ACC112 (cell line): Measurements from ENCODE around the gene OSBPL2.

Source experiments
- H2AFZ ChIP-seq: fragments of 200-600 bp; sonication (generic); one replicate; pipeline ENCODE4 v1.6.0; 2017; ENCODE audit warnings: antibody characterized with exemption, low read length; ENCODE audit not compliant: unreplicated experiment
- H3K27ac ChIP-seq: fragments of 200-600 bp; sonication (generic); 2 replicates; pipeline ENCODE4 v1.5.1; 2014; ENCODE audit warnings: low read depth, mild to moderate bottlenecking, antibody characterized with exemption, low read length, moderate library complexity
- H3K27me3 ChIP-seq: fragments of 200-600 bp; sonication (generic); 2 replicates; pipeline ENCODE4 v1.6.1; 2014; ENCODE audit warnings: mild to moderate bottlenecking, antibody characterized with exemption, low read length, moderate library complexity, mixed read lengths; ENCODE audit not compliant: insufficient read depth
- H3K36me3 ChIP-seq: fragments of 200-600 bp; sonication (generic); 2 replicates; pipeline ENCODE4 v1.6.1; 2016; ENCODE audit warnings: mild to moderate bottlenecking, antibody characterized with exemption, low read length, moderate library complexity, mixed read lengths; ENCODE audit not compliant: insufficient read depth
- H3K4me1 ChIP-seq: fragments of 200-600 bp; sonication (generic); one replicate; pipeline ENCODE4 v1.6.1; 2016; ENCODE audit warnings: low read length, mixed read lengths; ENCODE audit not compliant: insufficient read depth, unreplicated experiment, control insufficient read depth
- H3K4me3 ChIP-seq: fragments of 200-600 bp; sonication (generic); 2 replicates; pipeline ENCODE4 v1.5.1; 2014; ENCODE audit warnings: mild to moderate bottlenecking, low read depth, low read length
- H3K79me2 ChIP-seq: fragments of 200-600 bp; sonication (generic); one replicate; pipeline ENCODE4 v1.6.0; 2016; ENCODE audit warnings: low read length; ENCODE audit not compliant: control insufficient read depth, unreplicated experiment, insufficient read depth

Gene OSBPL2

GRCh38 chr20:62336775-62337557 is 98.6 kb downstream of the OSBPL2 start:
- no peak overlapping the region for H3K27ac ChIP-seq
- no peaks in the 10 kb centered on the region for H3K27me3 ChIP-seq
- H2AFZ ChIP-seq = no peak overlapping the region
- no peak overlapping the region for H3K4me3 ChIP-seq
- H3K4me1 ChIP-seq = no peaks in the 10 kb centered on the region
- H3K36me3 ChIP-seq = peaks cover 9% of the 10 kb centered on the region
- no peaks in the 10 kb centered on the region for H3K79me2 ChIP-seq

GRCh38 chr20:62337558-62338293 is 99.4 kb downstream of the OSBPL2 start:
- no peaks in the 10 kb centered on the region for H3K4me1 ChIP-seq
- H3K4me3 ChIP-seq = no peak overlapping the region
- no peaks in the 10 kb centered on the region for H3K79me2 ChIP-seq
- peaks cover 9% of the 10 kb centered on the region for H3K36me3 ChIP-seq
- H2AFZ ChIP-seq = no peak overlapping the region
- no peaks in the 10 kb centered on the region for H3K27me3 ChIP-seq
- no peak overlapping the region for H3K27ac ChIP-seq

- no peak overlapping the region for H3K4me3 ChIP-seq
- H3K4me1 ChIP-seq = no peaks in the 10 kb centered on the region
- no peak overlapping the region for H3K27ac ChIP-seq
- H3K79me2 ChIP-seq = no peaks in the 10 kb centered on the region
- peaks cover 9% of the 10 kb centered on the region for H3K36me3 ChIP-seq
- H3K27me3 ChIP-seq = no peaks in the 10 kb centered on the region
- no peak overlapping the region for H2AFZ ChIP-seq
These were observed 99.9 kb downstream of the OSBPL2 start for GRCh38 chr20:62338294-62338620.

DNA sequence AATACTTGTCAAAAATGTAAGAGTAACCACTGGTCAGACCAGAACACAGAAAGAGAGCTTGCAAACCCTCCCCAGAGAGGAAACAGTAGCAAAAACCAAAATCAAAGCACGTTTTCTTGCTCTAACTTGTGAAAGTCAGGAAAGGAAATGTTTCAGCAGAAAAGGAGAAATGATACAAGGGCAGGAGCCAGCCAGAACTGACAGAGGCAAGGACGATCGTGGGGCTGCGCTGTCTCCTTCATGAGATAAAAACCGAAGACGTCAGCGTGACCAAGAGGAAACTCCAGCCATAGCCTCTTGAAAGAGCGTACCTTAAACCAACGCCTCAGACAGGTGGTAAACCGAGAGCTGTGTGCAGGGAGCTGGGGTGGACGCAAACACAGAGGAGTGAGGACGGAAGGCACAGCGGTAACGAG is 101.3 kb downstream of the OSBPL2 start:
- Histone ChIP-seq H3K27me3 (no peaks in the 10 kb centered on the region), H3K36me3 (peaks cover 9% of the 10 kb centered on the region), H3K4me1 (no peaks in the 10 kb centered on the region), H3K27ac (no peak overlapping the region), H3K4me3 (no peak overlapping the region), H2AFZ (no peak overlapping the region), H3K79me2 (no peaks in the 10 kb centered on the region)

- H2AFZ ChIP-seq = no peak overlapping the region
- H3K27ac ChIP-seq = no peak overlapping the region
- no peaks in the 10 kb centered on the region for H3K79me2 ChIP-seq
- peaks cover 9% of the 10 kb centered on the region for H3K36me3 ChIP-seq
- no peaks in the 10 kb centered on the region for H3K27me3 ChIP-seq
- no peaks in the 10 kb centered on the region for H3K4me1 ChIP-seq
- H3K4me3 ChIP-seq = no peak overlapping the region
These were observed 104.6 kb downstream of the OSBPL2 start for GRCh38 chr20:62342910-62343309.

DNA sequence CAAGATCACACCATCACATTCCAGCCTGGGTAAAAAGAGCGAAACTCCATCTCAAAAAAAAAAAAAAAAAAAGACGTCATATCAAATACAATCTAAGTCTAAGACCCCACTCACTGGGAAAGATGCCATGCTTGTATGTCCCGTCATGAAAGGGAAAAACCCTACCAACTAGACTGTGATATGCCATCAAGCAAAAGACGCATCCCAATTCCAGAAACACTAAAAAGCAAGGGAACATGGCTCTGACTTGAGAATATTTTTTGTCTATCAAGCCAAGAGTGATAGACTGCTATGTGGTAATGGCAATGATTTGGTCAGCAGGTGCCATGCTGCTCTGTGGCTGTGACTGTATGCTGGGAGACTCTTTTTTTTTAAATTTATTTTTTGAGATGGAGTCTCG is 105.8 kb downstream of the OSBPL2 start:
- no peaks in the 10 kb centered on the region for H3K4me1 ChIP-seq
- no peaks in the 10 kb centered on the region for H3K79me2 ChIP-seq
- H3K4me3 ChIP-seq = no peak overlapping the region
- H3K27ac ChIP-seq = no peak overlapping the region
- no peak overlapping the region for H2AFZ ChIP-seq
- H3K36me3 ChIP-seq = peaks cover 9% of the 10 kb centered on the region
- H3K27me3 ChIP-seq = no peaks in the 10 kb centered on the region

GRCh38 chr20:62344782-62345181 is 106.5 kb downstream of the OSBPL2 start:
- no peak overlapping the region for H3K4me3 ChIP-seq
- H3K27ac ChIP-seq = no peak overlapping the region
- H3K36me3 ChIP-seq = peaks cover 6% of the 10 kb centered on the region
- H3K27me3 ChIP-seq = no peaks in the 10 kb centered on the region
- no peak overlapping the region for H2AFZ ChIP-seq
- no peaks in the 10 kb centered on the region for H3K79me2 ChIP-seq
- H3K4me1 ChIP-seq = no peaks in the 10 kb centered on the region
